HuH-7 (cell line): Measurements from ENCODE around the gene CNN2.

Source experiments
- DNase-seq: peaks from one replicate; pipeline ENCODE4 v3.0.0; 2011; ENCODE audit warnings: low spot score

The CNN2 gene

GRCh38 chr19:1065606-1066109, 39.2 kb downstream of the CNN2 start:
- DNase-seq, result peak; percentile 55

- DNase-seq, result peak; percentile 69
These were observed 39.9 kb downstream of the CNN2 start for GRCh38 chr19:1066251-1066747.

GRCh38 chr19:1066748-1067340, 40.4 kb downstream of the CNN2 start, which contains the start of gene ARHGAP45:
Gene ARHGAP45 (plus strand): TSS chr19:1067167. CDS start chr19:1067406, 239 bp downstream.
- DNase-seq, result peak; percentile 54

- DNase-seq, result no peak
These were observed 41.0 kb downstream of the CNN2 start for GRCh38 chr19:1067341-1067957.

GRCh38 chr19:1068009-1069001, 41.9 kb downstream of the CNN2 start:
- no peak for DNase-seq

- no peak for DNase-seq
These were observed 42.8 kb downstream of the CNN2 start for GRCh38 chr19:1069009-1069779.

- DNase-seq, result no peak
These were observed 44.1 kb downstream of the CNN2 start for GRCh38 chr19:1070576-1070930.

GRCh38 chr19:1070931-1071791, 44.8 kb downstream of the CNN2 start:
- DNase-seq, result no peak

- no peak for DNase-seq
These were observed 46.1 kb downstream of the CNN2 start for GRCh38 chr19:1072371-1073015.

GRCh38 chr19:1073063-1073955, 46.9 kb downstream of the CNN2 start:
- no peak for DNase-seq

- no peak for DNase-seq
These were observed 47.6 kb downstream of the CNN2 start for GRCh38 chr19:1073956-1074517.

GRCh38 chr19:1074544-1075283, 48.3 kb downstream of the CNN2 start:
- peak; percentile 69 for DNase-seq

- no peak for DNase-seq
These were observed 49.6 kb downstream of the CNN2 start for GRCh38 chr19:1076046-1076386.

GRCh38 chr19:1076951-1077350, 50.5 kb downstream of the CNN2 start:
- DNase-seq, result no peak

- no peak for DNase-seq
These were observed 53.2 kb downstream of the CNN2 start for GRCh38 chr19:1079566-1080111.

GRCh38 chr19:1080360-1081161, 54.2 kb downstream of the CNN2 start:
- no peak for DNase-seq
